Measurements from ENCODE around the gene NOX5.

The NOX5 gene

GRCh38 chr15:69107025-69107620 is 92.6 kb downstream of the NOX5 start:
- DNase-seq = no peak
